Heart left ventricle (tissue), 16 donors: ENCODE results near the gene SHISA9. TPM values are rescaled to one million over a fixed set of nuclear protein-coding genes. Genes with fewer than 3 reads are reported as not detected.

Source experiments
- ATAC-seq, 4 donors: fragments of 200-7000 bp; cut with Tn5 transposase; one replicate each; pipeline ENCODE4 v1.9.1; 2020 to 2022; ENCODE audit warnings: moderate library complexity in 4 of 4, mild to moderate bottlenecking in 3 of 4, moderate number of reproducible peaks in 1 of 4
- DNase-seq, 5 donors: peaks; one replicate each; pipeline ENCODE4 v3.0.0-alpha.2; 2020
- H3K27ac ChIP-seq, 12 donors: fragments of 200-600 bp; sonication (generic) in 4 of 12; one replicate each; pipeline versions ENCODE4 v1.5.0 to v1.8.0; 2016 to 2022; ENCODE audit warnings: mild to moderate bottlenecking in 2 of 12
- H3K27me3 ChIP-seq, 9 donors: fragments of 200-600 bp; sonication (generic) in 2 of 9; one replicate each; pipeline versions ENCODE4 v1.5.1 to v1.8.0; 2016 to 2022; ENCODE audit warnings: mild to moderate bottlenecking in 3 of 9
- H3K36me3 ChIP-seq, 9 donors: fragments of 200-600 bp; sonication (generic) in 2 of 9; one replicate each; pipeline versions ENCODE4 v1.5.0 to v1.8.0; 2018 to 2022; ENCODE audit warnings: mild to moderate bottlenecking in 2 of 9
- H3K4me1 ChIP-seq, 12 donors: fragments of 200-600 bp; sonication (generic) in 4 of 12; one replicate each; pipeline versions ENCODE4 v1.5.0 to v1.8.0; 2016 to 2022; ENCODE audit warnings: mild to moderate bottlenecking in 3 of 12
- H3K4me3 ChIP-seq, 12 donors: fragments of 200-600 bp; sonication (generic) in 4 of 12; one replicate each; pipeline versions ENCODE4 v1.5.0 to v1.8.0; 2017 to 2022; ENCODE audit warnings: mild to moderate bottlenecking in 9 of 12, moderate library complexity in 4 of 12
- H3K9me3 ChIP-seq, 12 donors: fragments of 200-600 bp; sonication (generic) in 4 of 12; one replicate each; pipeline versions ENCODE4 v1.5.0 to v1.8.0; 2016 to 2022; ENCODE audit warnings: mild to moderate bottlenecking in 1 of 12
- CTCF ChIP-seq, 12 donors: fragments of 200-600 bp; sonication (generic) in 4 of 12; IDR thresholded peaks; one replicate each; pipeline versions ENCODE4 v1.5.0 to v1.8.0; 2018 to 2022; ENCODE audit warnings: antibody characterized with exemption in 12 of 12, mild to moderate bottlenecking in 5 of 12
- POLR2A ChIP-seq, 2 donors: fragments of 450-650 bp; IDR thresholded peaks; one replicate each; pipeline ENCODE4 v1.6.1; 2017; ENCODE audit warnings: antibody characterized with exemption in 2 of 2, mild to moderate bottlenecking in 2 of 2, moderate library complexity in 2 of 2
- WGBS, 4 donors: extraction: QIAGEN DNeasy Blood & Tissue Kit in 2 of 4; methylation state at CpG; one replicate each; pipeline versions ENCODE4 v1.1.5 to v1.1.7; 2013 to 2018; 5-methylcytosine and 5-hydroxymethylcytosine counted together
- intact Hi-C, 10 donors: fragments of 100-400 bp; cut with DNase I; formaldehyde crosslinking; loops; one replicate each; pipeline versions ENCODE4 v1.11.1 to v1.14.2; 2022
- polyA plus RNA-seq, 2 donors: library from polyadenylated mRNA; stranded (reverse); fragments of 200-250 nt; gene quantifications; one replicate each; pipeline ENCODE4 v1.2.3, GENCODE V29; 2013
- total RNA-seq, 9 donors: library from RNA; depleted of rRNA in 2 of 9; stranded (reverse); fragments of >200 nt in 2 of 9; fragmentation: NEBNext Ultra II Directional in 3 of 9; extraction: Animal tissue kit (Norgen Biotek cat#: 25700) in 3 of 9; gene quantifications; one replicate each; pipeline versions ENCODE4 v1.1.0 to v1.2.4, GENCODE V29; 2016 to 2023
- donor health status: ischemic (EF 13 %, LVEDD 7.1; RV severe dilation, severe dysfunction).
- donor health status: healthy with polysubstance abuse.
- donor health status: DM: no; HTN: yes; CAD: no.
- donor health status: DM: no; HTN: no; CAD: no.
- donor health status: ischemic (EF 25% LVEDD 6.9; RV normal size, moderate dysfunction).
- donor health status: ischemic (EF 25% LVEDD 5.7; RV mildly dilated, moderate dysfunction).
- donor health status: healthy.
- donor health status: DM: yes; HTN: yes; CAD: no.
- donor health status: ischemic (EF 35%, LVEDD 5.7; RV mildly dilated, moderate dysfunction).
- donor health status: nonischemic (EF 11% LVEDD 7.7; RV severe dilation, severe dysfunction).
- donor health status: DM: yes; HTN: yes; CAD: no.
- donor health status: PGD.
- donor health status: ischemic (EF 29% LVEDD 5.4; RV normal size, mild dysfunction).
- donor health status: nonischemic (EF 23%, LVEDD 6.1; RV moderate dilation, normal function).

The SHISA9 gene
- total and polyA plus RNA-seq, 11 donors: 0.08 to 0.83 (median 0.24) TPM; not detected in 1

GRCh38 chr16:13062219-13062618, 160.8 kb downstream of the SHISA9 start:
- ATAC-seq: no peak
- intact Hi-C loops: no loop called here
- TF ChIP-seq CTCF (IDR thresholded peaks at IDR 0.05): no peak
- TF ChIP-seq POLR2A (IDR thresholded peaks at IDR 0.05): no peak

GRCh38 chr16:13063457-13063856, 162.1 kb downstream of the SHISA9 start:
- Histone ChIP-seq H3K36me3 (no peaks in the 10 kb centered on the region), H3K4me3 (no peak overlapping the region), H3K27me3 (no peaks in the 10 kb centered on the region), H3K9me3 (peaks cover 0 to 8% (median 0%) of the 10 kb centered on the region in 12 donors), H3K4me1 (no peaks in the 10 kb centered on the region), H3K27ac (no peak overlapping the region)
- intact Hi-C loops: no loop called here
- WGBS, 4 donors: 88 to 92% (median 90%) methylated on average over 10 of the region's 10 CpGs
- TF ChIP-seq CTCF (IDR thresholded peaks at IDR 0.05) (no peak), POLR2A (IDR thresholded peaks at IDR 0.05) (no peak)
- DNase-seq (no peak), ATAC-seq (no peak)

More at GRCh38 chr16:13062219-13062618, 160.8 kb downstream of the SHISA9 start:
- Histone ChIP-seq H3K27me3 (no peaks in the 10 kb centered on the region), H3K4me1 (no peaks in the 10 kb centered on the region), H3K36me3 (no peaks in the 10 kb centered on the region), H3K4me3 (no peak overlapping the region), H3K9me3 (peaks cover 0 to 8% (median 0%) of the 10 kb centered on the region in 12 donors), H3K27ac (no peak overlapping the region)
- no peak for DNase-seq
- 68 to 89% (median 83%) methylated on average over 2 of the region's 2 CpGs for WGBS, 4 donors

GRCh38 chr16:13064821-13065220, 163.4 kb downstream of the SHISA9 start:
- no peak overlapping the region for H3K4me3 ChIP-seq
- no peaks in the 10 kb centered on the region for H3K27me3 ChIP-seq
- H3K36me3 ChIP-seq: no peaks in the 10 kb centered on the region
- no peak for DNase-seq
- H3K27ac ChIP-seq: no peak overlapping the region
- ATAC-seq: no peak
- intact Hi-C loops: no loop called here
- H3K4me1 ChIP-seq: no peaks in the 10 kb centered on the region
- 5 to 11% (median 6%) methylated on average over 1 of the region's 1 CpG for WGBS, 4 donors
- peaks cover 0 to 9% (median 0%) of the 10 kb centered on the region in 12 donors for H3K9me3 ChIP-seq
- TF ChIP-seq POLR2A (IDR thresholded peaks at IDR 0.05) (no peak), CTCF (IDR thresholded peaks at IDR 0.05) (no peak)

- no peak overlapping the region for H3K27ac ChIP-seq
- TF ChIP-seq POLR2A (IDR thresholded peaks at IDR 0.05): no peak
- no peak for TF ChIP-seq CTCF (IDR thresholded peaks at IDR 0.05)
- WGBS, 4 donors: 81 to 87% (median 85%) methylated on average over 7 of the region's 7 CpGs
- no peaks in the 10 kb centered on the region for H3K4me1 ChIP-seq
- DNase-seq (no peak), ATAC-seq (no peak)
- no peaks in the 10 kb centered on the region for H3K36me3 ChIP-seq
- H3K27me3 ChIP-seq: peaks cover 0 to 15% (median 0%) of the 10 kb centered on the region in 9 donors
- peaks cover 0 to 9% (median 0%) of the 10 kb centered on the region in 12 donors for H3K9me3 ChIP-seq
- no peak overlapping the region for H3K4me3 ChIP-seq
- intact Hi-C loops: no loop called here
Measured at GRCh38 chr16:13067648-13068047, 166.2 kb downstream of the SHISA9 start.
